Fibroblast of peridontal ligament (primary cell): ENCODE results near the gene ZNF8.
"Not testable (repeated sequence)": the region's sequence is repeated elsewhere in the genome, so short reads cannot be mapped to it uniquely, and the experiment has no call there.

Experiments
- DNase-seq: peaks from one replicate; pipeline ENCODE4 v3.0.0-alpha.2; 2010; ENCODE audit errors: extremely low read depth

Gene ZNF8

GRCh38 chr19:58336216-58336615 is 57.5 kb downstream of the ZNF8 start:
- no peak for DNase-seq

- no peak for DNase-seq
Measured at GRCh38 chr19:58336820-58337219, 58.1 kb downstream of the ZNF8 start.

GRCh38 chr19:58338336-58338735 is 59.6 kb downstream of the ZNF8 start:
- DNase-seq = no peak

GRCh38 chr19:58338825-58339558 is 60.2 kb downstream of the ZNF8 start:
- no peak for DNase-seq

GRCh38 chr19:58345558-58345957 is 66.8 kb downstream of the ZNF8 start:
- DNase-seq = no peak

GRCh38 chr19:58346961-58347929 is 68.5 kb downstream of the ZNF8 start:
- peak; percentile 51 for DNase-seq

GRCh38 chr19:58348080-58348479 is 69.3 kb downstream of the ZNF8 start:
- DNase-seq = not testable (repeated sequence)

- DNase-seq = no peak
Measured at GRCh38 chr19:58349590-58349989, 70.8 kb downstream of the ZNF8 start.

- no peak for DNase-seq
Measured at GRCh38 chr19:58350001-58350861, 71.5 kb downstream of the ZNF8 start.

GRCh38 chr19:58350871-58351557 is 72.3 kb downstream of the ZNF8 start:
- no peak for DNase-seq

GRCh38 chr19:58351558-58351878 is 72.8 kb downstream of the ZNF8 start:
- DNase-seq = no peak

- DNase-seq = no peak
Measured at GRCh38 chr19:58351990-58352755, 73.4 kb downstream of the ZNF8 start.
